Endothelial cell (in vitro differentiated cells): ENCODE results near the gene PRR20G. TPM values are rescaled to one million over a fixed set of nuclear protein-coding genes. Genes with fewer than 3 reads are reported as not detected.

Experiments used
- DNase-seq: peaks from one replicate; pipeline ENCODE4 v3.0.0; 2021; ENCODE audit warnings: low spot score
- H3K27ac Mint-ChIP-seq: one replicate; pipeline ENCODE4 v1.8.0; 2021; ENCODE audit warnings: mixed read lengths, inconsistent platforms; ENCODE audit not compliant: unreplicated experiment
- H3K27me3 Mint-ChIP-seq: one replicate; pipeline ENCODE4 v1.8.0; 2021; ENCODE audit warnings: mild to moderate bottlenecking, moderate library complexity, mixed read lengths, inconsistent platforms; ENCODE audit not compliant: unreplicated experiment
- H3K36me3 Mint-ChIP-seq: one replicate; pipeline ENCODE4 v1.8.0; 2021; ENCODE audit warnings: mild to moderate bottlenecking, low read depth, mixed read lengths, inconsistent platforms; ENCODE audit not compliant: unreplicated experiment
- H3K4me1 Mint-ChIP-seq: one replicate; pipeline ENCODE4 v1.8.0; 2021; ENCODE audit warnings: mild to moderate bottlenecking, mixed read lengths, inconsistent platforms; ENCODE audit not compliant: unreplicated experiment
- H3K4me3 Mint-ChIP-seq: one replicate; pipeline ENCODE4 v1.8.0; 2021; ENCODE audit warnings: mild to moderate bottlenecking, mixed read lengths, inconsistent platforms; ENCODE audit not compliant: unreplicated experiment
- H3K9me3 Mint-ChIP-seq: one replicate; pipeline ENCODE4 v1.8.0; 2021; ENCODE audit warnings: mixed read lengths, inconsistent platforms; ENCODE audit not compliant: unreplicated experiment
- total RNA-seq: library from RNA; stranded (reverse); fragmentation: NEBNext Ultra II Directional; extraction: Animal tissue kit (Norgen Biotek cat#: 25700); gene quantifications from one replicate; pipeline ENCODE4 v1.2.1, GENCODE V29; 2021; ENCODE audit not compliant: unreplicated experiment
- TF ChIP-seq, protein P1 (sequence below): fragments of 200-600 bp; sonication (generic); IDR thresholded peaks from one replicate; pipeline ENCODE4 v1.5.0; 2021; ENCODE audit warnings: antibody characterized with exemption; ENCODE audit not compliant: unreplicated experiment

Gene PRR20G
- total RNA-seq, 1 donor from 2014 or later = not detected

DNA sequence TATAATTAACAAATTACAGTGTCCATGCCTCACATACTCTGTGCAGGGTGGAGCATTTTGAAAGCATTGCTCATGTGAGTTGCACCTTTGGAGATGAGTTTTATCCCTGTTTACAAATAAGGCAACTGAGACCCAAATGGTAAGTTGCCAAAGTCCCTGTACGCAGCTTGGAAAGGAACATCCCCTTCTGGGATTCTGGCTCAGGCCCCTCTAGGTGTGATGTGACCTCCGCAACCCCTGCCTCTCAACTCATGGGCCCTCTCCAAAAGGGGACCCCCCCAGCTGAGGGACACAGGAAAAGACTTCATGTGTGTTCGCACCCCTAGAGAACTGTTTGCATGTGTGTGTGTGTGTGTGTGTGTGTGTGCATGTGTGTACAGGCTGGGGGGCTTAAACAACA, 25.3 kb downstream of the PRR20G start:
- Mint-ChIP-seq H3K27me3 (peaks cover 5% of the 10 kb centered on the region), H3K4me3 (no peak overlapping the region), H3K4me1 (peaks cover 10% of the 10 kb centered on the region), H3K9me3 (no peaks in the 10 kb centered on the region), H3K36me3 (peaks cover 3% of the 10 kb centered on the region), H3K27ac (no peak overlapping the region)
- DNase-seq = no peak
- TF ChIP-seq, protein P1, sequence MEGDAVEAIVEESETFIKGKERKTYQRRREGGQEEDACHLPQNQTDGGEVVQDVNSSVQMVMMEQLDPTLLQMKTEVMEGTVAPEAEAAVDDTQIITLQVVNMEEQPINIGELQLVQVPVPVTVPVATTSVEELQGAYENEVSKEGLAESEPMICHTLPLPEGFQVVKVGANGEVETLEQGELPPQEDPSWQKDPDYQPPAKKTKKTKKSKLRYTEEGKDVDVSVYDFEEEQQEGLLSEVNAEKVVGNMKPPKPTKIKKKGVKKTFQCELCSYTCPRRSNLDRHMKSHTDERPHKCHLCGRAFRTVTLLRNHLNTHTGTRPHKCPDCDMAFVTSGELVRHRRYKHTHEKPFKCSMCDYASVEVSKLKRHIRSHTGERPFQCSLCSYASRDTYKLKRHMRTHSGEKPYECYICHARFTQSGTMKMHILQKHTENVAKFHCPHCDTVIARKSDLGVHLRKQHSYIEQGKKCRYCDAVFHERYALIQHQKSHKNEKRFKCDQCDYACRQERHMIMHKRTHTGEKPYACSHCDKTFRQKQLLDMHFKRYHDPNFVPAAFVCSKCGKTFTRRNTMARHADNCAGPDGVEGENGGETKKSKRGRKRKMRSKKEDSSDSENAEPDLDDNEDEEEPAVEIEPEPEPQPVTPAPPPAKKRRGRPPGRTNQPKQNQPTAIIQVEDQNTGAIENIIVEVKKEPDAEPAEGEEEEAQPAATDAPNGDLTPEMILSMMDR = no peak

DNA sequence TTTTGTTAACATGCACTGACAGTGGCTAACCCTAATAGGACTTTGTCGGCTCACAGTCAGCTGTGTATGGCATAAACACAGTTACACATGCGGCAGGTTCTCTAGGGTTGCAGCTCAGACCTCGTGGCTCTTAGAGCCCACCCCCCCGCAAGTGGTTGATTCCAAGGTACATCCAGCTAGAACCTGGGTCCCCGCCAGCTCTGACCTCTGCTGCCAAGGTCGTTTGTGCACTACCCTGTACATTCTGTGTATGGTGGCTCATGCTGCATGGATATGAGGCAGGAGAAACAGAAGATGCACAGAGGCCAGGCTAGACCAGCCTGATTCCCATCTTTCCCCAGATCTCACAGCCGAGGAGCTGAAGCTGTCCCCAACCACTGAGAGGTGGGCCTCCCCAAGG, 25.9 kb downstream of the PRR20G start:
- DNase-seq = no peak
- Mint-ChIP-seq H3K9me3 (no peaks in the 10 kb centered on the region), H3K27ac (no peak overlapping the region), H3K36me3 (peaks cover 3% of the 10 kb centered on the region), H3K4me1 (peaks cover 6% of the 10 kb centered on the region), H3K4me3 (no peak overlapping the region), H3K27me3 (peaks cover 5% of the 10 kb centered on the region)
- TF ChIP-seq, protein P1 = no peak

DNA sequence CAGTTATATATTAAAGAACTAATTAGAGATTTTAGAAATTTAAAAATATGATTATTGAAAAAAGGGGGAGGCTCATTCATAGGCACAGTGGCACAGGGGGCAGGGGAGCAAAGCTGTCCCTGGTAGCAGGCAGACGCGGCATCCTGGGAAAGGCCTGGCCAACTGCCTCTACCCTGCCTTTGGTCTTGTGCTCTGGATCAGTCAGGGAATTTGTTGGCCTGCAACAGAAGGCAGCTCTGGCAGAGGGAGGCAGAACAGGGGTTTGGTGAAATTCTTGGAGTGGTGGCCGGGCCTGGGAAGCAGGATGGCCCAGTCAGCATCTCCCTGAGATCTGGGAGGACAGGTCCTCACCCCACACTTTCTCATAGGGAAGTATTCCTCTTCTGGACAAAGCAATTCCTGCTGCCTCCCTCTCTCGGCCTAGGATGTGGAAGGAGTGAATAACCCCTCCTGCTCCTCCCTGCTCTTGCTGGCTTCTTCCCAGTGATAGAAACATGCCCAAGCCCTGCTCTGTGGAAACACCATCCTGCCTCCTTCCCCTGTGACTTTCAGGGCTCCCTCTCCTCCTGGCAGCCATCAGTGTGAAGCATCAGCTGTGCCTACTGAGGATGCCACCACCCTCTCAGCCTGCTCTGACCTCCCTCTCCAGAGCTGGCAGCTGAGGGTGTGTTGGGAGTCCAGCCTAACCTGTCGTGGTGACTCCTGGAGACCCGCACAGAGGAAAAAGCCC, 26.9 kb downstream of the PRR20G start:
- H3K4me1 Mint-ChIP-seq = peaks cover 3% of the 10 kb centered on the region
- H3K27ac Mint-ChIP-seq = no peak overlapping the region
- TF ChIP-seq, protein P1 = no peak
- no peak for DNase-seq
- no peaks in the 10 kb centered on the region for H3K9me3 Mint-ChIP-seq
- H3K4me3 Mint-ChIP-seq = no peak overlapping the region
- peaks cover 3% of the 10 kb centered on the region for H3K36me3 Mint-ChIP-seq
- H3K27me3 Mint-ChIP-seq = peaks cover 7% of the 10 kb centered on the region

DNA sequence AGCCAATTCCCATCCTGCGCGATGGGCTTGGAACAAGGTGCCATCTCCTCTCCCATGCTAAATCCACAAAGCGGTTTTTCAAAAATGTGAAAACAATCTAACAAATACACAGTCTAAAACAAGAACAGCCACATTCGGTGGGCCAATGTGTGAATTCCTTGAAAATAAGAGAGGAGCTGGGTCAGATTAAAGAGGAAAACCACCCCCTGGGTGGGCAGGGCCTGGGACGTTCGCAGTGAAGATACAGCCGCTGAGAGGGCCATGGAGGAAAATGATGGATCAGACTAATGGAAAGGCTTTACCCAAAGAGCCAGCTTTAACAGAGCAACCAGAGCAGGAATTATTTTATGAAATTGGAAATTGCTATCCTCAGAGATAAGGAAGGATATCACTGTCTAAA, 27.4 kb downstream of the PRR20G start:
- peaks cover 2% of the 10 kb centered on the region for H3K4me1 Mint-ChIP-seq
- DNase-seq = no peak
- peaks cover 2% of the 10 kb centered on the region for H3K36me3 Mint-ChIP-seq
- H3K9me3 Mint-ChIP-seq = no peaks in the 10 kb centered on the region
- H3K27ac Mint-ChIP-seq = no peak overlapping the region
- H3K27me3 Mint-ChIP-seq = peaks cover 6% of the 10 kb centered on the region
- H3K4me3 Mint-ChIP-seq = no peak overlapping the region
- TF ChIP-seq, protein P1 = no peak

DNA sequence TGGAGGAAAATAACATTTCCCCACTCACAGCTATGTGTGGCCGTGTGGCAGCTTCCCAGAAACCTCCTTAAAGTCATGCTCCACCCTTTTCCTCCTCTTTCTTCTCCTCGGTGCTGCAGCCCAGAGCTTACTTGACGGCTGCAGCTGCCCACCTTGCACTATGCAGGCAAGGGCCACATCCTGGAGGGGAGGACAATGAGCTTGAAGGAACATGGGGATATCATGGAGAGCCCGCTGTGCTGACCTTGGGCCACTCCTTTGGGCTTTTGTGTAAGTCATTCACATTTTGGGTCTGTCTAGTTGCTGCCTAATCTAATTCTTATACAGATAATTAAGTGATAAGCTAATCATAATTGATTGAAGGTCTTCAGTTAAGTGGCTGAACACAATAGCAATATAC, 28.0 kb downstream of the PRR20G start:
- H3K27ac Mint-ChIP-seq = no peak overlapping the region
- DNase-seq = no peak
- TF ChIP-seq, protein P1 = no peak
- no peaks in the 10 kb centered on the region for H3K9me3 Mint-ChIP-seq
- H3K27me3 Mint-ChIP-seq = peaks cover 6% of the 10 kb centered on the region
- no peak overlapping the region for H3K4me3 Mint-ChIP-seq
- H3K4me1 Mint-ChIP-seq = no peaks in the 10 kb centered on the region
- no peaks in the 10 kb centered on the region for H3K36me3 Mint-ChIP-seq
